Astrocyte (in vitro differentiated cells and primary cell): ENCODE data around the gene SGK1. TPM values are rescaled to one million over a fixed set of nuclear protein-coding genes. Genes with fewer than 3 reads are reported as not detected.

ENCODE experiments used
- DNase-seq: peaks from one replicate; pipeline ENCODE4 v3.0.0-alpha.2; 2010; ENCODE audit warnings: low read depth
- FAIRE-seq: peaks from 2 replicates; lab custom pipeline; 2011; peaks lifted over from hg19 to GRCh38; lab: Jason Lieb, UNC
- H2AFZ ChIP-seq: 2 replicates; pipeline ENCODE4 v1.6.0; 2012; ENCODE audit warnings: low read depth, low read length, inconsistent platforms
- H3K27ac ChIP-seq: 2 replicates; pipeline ENCODE4 v1.5.1; 2011; ENCODE audit warnings: low read depth, low read length, inconsistent platforms
- H3K27me3 ChIP-seq: 2 replicates; pipeline ENCODE4 v1.6.0; 2011; ENCODE audit warnings: low read length, inconsistent platforms; ENCODE audit not compliant: insufficient read depth
- H3K36me3 ChIP-seq: 2 replicates; pipeline ENCODE4 v1.5.1; 2011; ENCODE audit warnings: low read length, inconsistent platforms; ENCODE audit not compliant: insufficient read depth
- H3K4me1 ChIP-seq: 2 replicates; pipeline ENCODE4 v1.5.1; 2011; ENCODE audit warnings: low read length, inconsistent platforms; ENCODE audit not compliant: insufficient read depth
- H3K4me2 ChIP-seq: 2 replicates; pipeline ENCODE4 v1.6.0; 2012; ENCODE audit warnings: low read length, inconsistent platforms
- H3K4me3 ChIP-seq: 2 replicates; pipeline ENCODE4 v1.5.1; 2011; ENCODE audit warnings: low read depth, mild to moderate bottlenecking, low read length, inconsistent platforms; ENCODE audit not compliant: insufficient read depth
- H3K79me2 ChIP-seq: 2 replicates; pipeline ENCODE4 v1.6.0; 2012; ENCODE audit warnings: mild to moderate bottlenecking, low read length, inconsistent platforms; ENCODE audit not compliant: insufficient read depth
- H3K9ac ChIP-seq: 2 replicates; pipeline ENCODE4 v1.6.0; 2012; ENCODE audit warnings: mild to moderate bottlenecking, low read length, inconsistent platforms
- H3K9me3 ChIP-seq: 2 replicates; pipeline ENCODE4 v1.5.1; 2012; ENCODE audit warnings: low read depth, mild to moderate bottlenecking, low read length, inconsistent platforms; ENCODE audit not compliant: insufficient read depth
- H4K20me1 ChIP-seq: 2 replicates; pipeline ENCODE4 v1.6.0; 2012; ENCODE audit warnings: low read length, inconsistent platforms; ENCODE audit not compliant: insufficient read depth
- H3K27ac Mint-ChIP-seq: one replicate; pipeline ENCODE4 v1.8.0; 2021; ENCODE audit warnings: mild to moderate bottlenecking, mixed read lengths; ENCODE audit not compliant: unreplicated experiment
- H3K27me3 Mint-ChIP-seq: one replicate; pipeline ENCODE4 v1.8.0; 2021; ENCODE audit warnings: low read depth, mixed read lengths; ENCODE audit not compliant: unreplicated experiment
- H3K36me3 Mint-ChIP-seq: one replicate; pipeline ENCODE4 v1.8.0; 2021; ENCODE audit warnings: low read depth, mixed read lengths; ENCODE audit not compliant: unreplicated experiment
- H3K4me1 Mint-ChIP-seq: one replicate; pipeline ENCODE4 v1.8.0; 2021; ENCODE audit warnings: low read depth, mixed read lengths; ENCODE audit not compliant: unreplicated experiment
- H3K4me3 Mint-ChIP-seq: one replicate; pipeline ENCODE4 v1.8.0; 2021; ENCODE audit warnings: mild to moderate bottlenecking, moderate library complexity, mixed read lengths; ENCODE audit not compliant: unreplicated experiment
- H3K9me3 Mint-ChIP-seq: one replicate; pipeline ENCODE4 v1.8.0; 2021; ENCODE audit warnings: mild to moderate bottlenecking, mixed read lengths; ENCODE audit not compliant: unreplicated experiment
- CTCF ChIP-seq: IDR thresholded peaks from 2 replicates; pipeline ENCODE4 v1.5.1; 2011; ENCODE audit warnings: low read depth, mild to moderate bottlenecking, inconsistent platforms, low read length, moderate library complexity; ENCODE audit not compliant: insufficient read depth
- EZH2 ChIP-seq: IDR thresholded peaks from 2 replicates; pipeline ENCODE4 v1.6.1; 2012; ENCODE audit warnings: mild to moderate bottlenecking, low read length, inconsistent platforms; ENCODE audit not compliant: insufficient read depth
- total RNA-seq: library from RNA; stranded (reverse); gene quantifications from 2 replicates; pipeline ENCODE4 v1.2.1, GENCODE V29; 2021

The SGK1 gene
- total RNA-seq, 1 donor from 2014 or later = 117 TPM

GRCh38 chr6:134223796-134224420, 94.0 kb downstream of the SGK1 start:
- no peaks in the 10 kb centered on the region for H3K36me3 Mint-ChIP-seq
- H3K27me3 Mint-ChIP-seq = no peaks in the 10 kb centered on the region
- no peak overlapping the region for H3K27ac Mint-ChIP-seq
- Histone ChIP-seq H3K4me3 (no peak overlapping the region), H4K20me1 (no peaks in the 10 kb centered on the region), H3K36me3 (no peaks in the 10 kb centered on the region), H3K9ac (no peak overlapping the region), H3K4me2 (no peak overlapping the region), H3K79me2 (no peaks in the 10 kb centered on the region), H3K27ac (no peak overlapping the region), H3K4me1 (no peaks in the 10 kb centered on the region), H3K27me3 (no peaks in the 10 kb centered on the region), H2AFZ (no peak overlapping the region), H3K9me3 (no peaks in the 10 kb centered on the region)
- no peaks in the 10 kb centered on the region for H3K9me3 Mint-ChIP-seq
- no peak for TF ChIP-seq CTCF
- TF ChIP-seq EZH2 = no peak
- no peaks in the 10 kb centered on the region for H3K4me1 Mint-ChIP-seq
- no peak overlapping the region for H3K4me3 Mint-ChIP-seq
- FAIRE-seq (no peak), DNase-seq (peak; percentile 44)

DNA sequence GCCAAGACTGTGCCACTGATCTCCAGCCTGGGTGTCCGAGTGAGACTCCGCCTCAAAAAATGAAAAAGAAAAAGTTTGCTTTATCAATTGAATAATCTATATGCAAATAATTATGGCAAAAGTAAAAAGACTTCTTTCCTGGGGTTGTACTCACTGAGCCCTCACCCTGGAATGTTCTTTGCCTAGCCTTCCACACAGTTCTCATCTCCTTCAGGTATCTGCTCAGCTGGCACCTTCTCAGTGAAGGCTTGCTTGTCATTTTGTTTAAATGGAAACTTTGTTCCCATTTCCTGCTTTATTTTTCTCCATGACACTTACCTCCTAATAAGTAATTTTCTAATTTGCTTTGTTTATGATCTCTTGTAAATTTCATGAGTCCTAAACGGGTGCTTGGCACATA, 96.7 kb downstream of the SGK1 start:
- no peak for TF ChIP-seq CTCF
- TF ChIP-seq EZH2 = no peak
- Histone ChIP-seq H4K20me1 (no peaks in the 10 kb centered on the region), H3K9ac (no peak overlapping the region), H3K36me3 (no peaks in the 10 kb centered on the region), H3K27me3 (no peaks in the 10 kb centered on the region), H3K27ac (no peak overlapping the region), H3K9me3 (no peaks in the 10 kb centered on the region), H2AFZ (no peak overlapping the region), H3K4me2 (no peak overlapping the region), H3K4me3 (no peak overlapping the region), H3K79me2 (no peaks in the 10 kb centered on the region), H3K4me1 (peaks cover 9% of the 10 kb centered on the region)
- Mint-ChIP-seq H3K36me3 (no peaks in the 10 kb centered on the region), H3K27ac (no peak overlapping the region), H3K27me3 (no peaks in the 10 kb centered on the region), H3K4me1 (peaks cover 8% of the 10 kb centered on the region), H3K9me3 (peaks cover 3% of the 10 kb centered on the region), H3K4me3 (no peak overlapping the region)
- DNase-seq (no peak), FAIRE-seq (no peak)

- Mint-ChIP-seq H3K4me1 (peaks cover 8% of the 10 kb centered on the region), H3K27ac (no peak overlapping the region), H3K36me3 (no peaks in the 10 kb centered on the region), H3K4me3 (no peak overlapping the region), H3K9me3 (peaks cover 3% of the 10 kb centered on the region), H3K27me3 (no peaks in the 10 kb centered on the region)
- H3K9me3 ChIP-seq = no peaks in the 10 kb centered on the region
- no peak overlapping the region for H3K27ac ChIP-seq
- no peak overlapping the region for H2AFZ ChIP-seq
- no peak for FAIRE-seq
- H3K79me2 ChIP-seq = no peaks in the 10 kb centered on the region
- no peak overlapping the region for H3K4me2 ChIP-seq
- TF ChIP-seq EZH2 (no peak), CTCF (no peak)
- no peaks in the 10 kb centered on the region for H3K27me3 ChIP-seq
- H3K36me3 ChIP-seq = no peaks in the 10 kb centered on the region
- H3K9ac ChIP-seq = no peak overlapping the region
- H4K20me1 ChIP-seq = no peaks in the 10 kb centered on the region
- DNase-seq = no peak
- H3K4me1 ChIP-seq = peaks cover 9% of the 10 kb centered on the region
- H3K4me3 ChIP-seq = no peak overlapping the region
Observed at GRCh38 chr6:134217798-134218140, 100.1 kb downstream of the SGK1 start.
